AG10803 (cell line): ENCODE data around the gene KRTAP5-9.
A peak's percentile ranks its signal among the peaks of the same experiment; 100 is the strongest.
"Not testable (repeated sequence)": the region's sequence is repeated elsewhere in the genome, so short reads cannot be mapped to it uniquely, and the experiment has no call there.

ENCODE experiments used
- DNase-seq: peaks from one replicate; pipeline ENCODE4 v3.0.0; 2010; ENCODE audit warnings: low read depth
- H3K4me3 ChIP-seq: 2 replicates; pipeline ENCODE4 v1.5.1; 2011; ENCODE audit warnings: mild to moderate bottlenecking, low read length, control low read depth
- TF ChIP-seq, protein P1 (sequence below): conservative IDR thresholded peaks from 2 replicates; pipeline ENCODE4 v1.5.1; 2011; ENCODE audit warnings: mild to moderate bottlenecking, low read length, control low read depth, inconsistent platforms

KRTAP5-9 gene

DNA sequence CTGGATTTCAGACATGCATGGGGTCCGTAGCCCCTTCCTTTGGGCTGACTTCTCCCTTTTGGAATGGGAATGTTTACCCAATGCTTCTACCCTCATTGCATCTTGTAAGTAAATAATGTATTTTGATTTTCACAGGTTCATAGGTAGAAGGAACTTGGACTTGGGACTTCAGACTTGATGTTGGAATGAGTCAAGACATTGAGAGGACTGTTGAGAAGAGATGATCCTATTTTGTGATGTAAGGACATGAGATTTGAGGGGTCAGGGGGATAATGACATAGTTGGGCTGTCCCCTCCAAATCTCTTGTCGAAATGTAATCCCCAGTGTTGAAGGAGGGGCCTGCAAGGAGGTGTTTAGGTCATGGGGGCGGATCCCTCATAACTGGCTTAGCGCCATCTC is 16.2 kb downstream of the KRTAP5-9 start:
- no peak overlapping the region for H3K4me3 ChIP-seq
- TF ChIP-seq, protein P1, sequence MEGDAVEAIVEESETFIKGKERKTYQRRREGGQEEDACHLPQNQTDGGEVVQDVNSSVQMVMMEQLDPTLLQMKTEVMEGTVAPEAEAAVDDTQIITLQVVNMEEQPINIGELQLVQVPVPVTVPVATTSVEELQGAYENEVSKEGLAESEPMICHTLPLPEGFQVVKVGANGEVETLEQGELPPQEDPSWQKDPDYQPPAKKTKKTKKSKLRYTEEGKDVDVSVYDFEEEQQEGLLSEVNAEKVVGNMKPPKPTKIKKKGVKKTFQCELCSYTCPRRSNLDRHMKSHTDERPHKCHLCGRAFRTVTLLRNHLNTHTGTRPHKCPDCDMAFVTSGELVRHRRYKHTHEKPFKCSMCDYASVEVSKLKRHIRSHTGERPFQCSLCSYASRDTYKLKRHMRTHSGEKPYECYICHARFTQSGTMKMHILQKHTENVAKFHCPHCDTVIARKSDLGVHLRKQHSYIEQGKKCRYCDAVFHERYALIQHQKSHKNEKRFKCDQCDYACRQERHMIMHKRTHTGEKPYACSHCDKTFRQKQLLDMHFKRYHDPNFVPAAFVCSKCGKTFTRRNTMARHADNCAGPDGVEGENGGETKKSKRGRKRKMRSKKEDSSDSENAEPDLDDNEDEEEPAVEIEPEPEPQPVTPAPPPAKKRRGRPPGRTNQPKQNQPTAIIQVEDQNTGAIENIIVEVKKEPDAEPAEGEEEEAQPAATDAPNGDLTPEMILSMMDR = no peak
- DNase-seq = no peak

DNA sequence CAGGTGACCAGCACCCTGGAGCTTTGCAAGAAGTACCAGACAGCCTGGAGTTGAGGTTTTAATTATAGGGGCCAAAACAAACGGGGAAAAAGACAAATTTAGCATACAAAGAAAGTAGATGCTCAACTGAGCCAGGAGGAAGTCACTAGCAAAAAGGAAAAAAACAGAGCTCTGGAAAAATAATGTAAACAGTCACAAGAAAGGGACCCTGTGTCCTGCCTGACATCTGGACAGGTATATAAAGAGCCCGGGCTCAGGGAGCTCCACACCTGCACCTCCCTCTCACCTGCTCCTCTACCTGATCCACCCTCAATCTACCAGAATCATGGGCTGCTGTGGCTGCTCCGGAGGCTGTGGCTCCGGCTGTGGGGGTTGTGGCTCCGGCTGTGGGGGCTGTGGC is 17.0 kb downstream of the KRTAP5-9 start, which contains the start of gene KRTAP5-10:
KRTAP5-10 (plus strand) TSS at position 301 of the 400 bp plus-strand sequence; CDS start at position 326, 25 bp downstream.
- TF ChIP-seq, protein P1 = no peak
- no peak for DNase-seq
- H3K4me3 ChIP-seq = no peak within 1 kb of the TSS

DNA sequence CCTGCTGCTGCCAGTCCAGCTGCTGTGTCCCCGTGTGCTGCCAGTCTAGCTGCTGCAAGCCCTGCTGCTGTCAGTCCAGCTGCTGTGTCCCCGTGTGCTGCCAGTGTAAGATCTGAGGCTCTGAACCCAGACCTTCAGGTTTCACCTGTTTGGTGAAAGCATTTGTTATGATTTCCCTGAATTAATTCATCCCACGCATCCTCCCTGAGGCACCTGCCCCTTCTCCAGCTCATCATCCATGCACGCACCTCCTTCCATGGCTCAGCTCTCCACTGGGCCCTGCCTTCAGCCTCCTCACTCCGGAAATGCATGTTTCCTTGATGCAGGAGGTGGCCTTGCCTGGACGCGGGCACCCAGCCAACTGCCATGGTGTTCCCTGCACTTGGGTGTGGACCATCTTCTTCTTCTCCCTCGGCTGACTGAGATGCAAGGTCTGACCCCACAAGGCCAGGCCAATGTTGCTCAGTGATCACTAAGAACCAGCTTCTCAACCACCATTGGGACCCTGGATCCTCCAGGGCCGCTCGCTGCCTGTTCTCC is 17.9 kb downstream of the KRTAP5-9 start:
- TF ChIP-seq, protein P1 = no peak
- no peak for DNase-seq
- no peak overlapping the region for H3K4me3 ChIP-seq

DNA sequence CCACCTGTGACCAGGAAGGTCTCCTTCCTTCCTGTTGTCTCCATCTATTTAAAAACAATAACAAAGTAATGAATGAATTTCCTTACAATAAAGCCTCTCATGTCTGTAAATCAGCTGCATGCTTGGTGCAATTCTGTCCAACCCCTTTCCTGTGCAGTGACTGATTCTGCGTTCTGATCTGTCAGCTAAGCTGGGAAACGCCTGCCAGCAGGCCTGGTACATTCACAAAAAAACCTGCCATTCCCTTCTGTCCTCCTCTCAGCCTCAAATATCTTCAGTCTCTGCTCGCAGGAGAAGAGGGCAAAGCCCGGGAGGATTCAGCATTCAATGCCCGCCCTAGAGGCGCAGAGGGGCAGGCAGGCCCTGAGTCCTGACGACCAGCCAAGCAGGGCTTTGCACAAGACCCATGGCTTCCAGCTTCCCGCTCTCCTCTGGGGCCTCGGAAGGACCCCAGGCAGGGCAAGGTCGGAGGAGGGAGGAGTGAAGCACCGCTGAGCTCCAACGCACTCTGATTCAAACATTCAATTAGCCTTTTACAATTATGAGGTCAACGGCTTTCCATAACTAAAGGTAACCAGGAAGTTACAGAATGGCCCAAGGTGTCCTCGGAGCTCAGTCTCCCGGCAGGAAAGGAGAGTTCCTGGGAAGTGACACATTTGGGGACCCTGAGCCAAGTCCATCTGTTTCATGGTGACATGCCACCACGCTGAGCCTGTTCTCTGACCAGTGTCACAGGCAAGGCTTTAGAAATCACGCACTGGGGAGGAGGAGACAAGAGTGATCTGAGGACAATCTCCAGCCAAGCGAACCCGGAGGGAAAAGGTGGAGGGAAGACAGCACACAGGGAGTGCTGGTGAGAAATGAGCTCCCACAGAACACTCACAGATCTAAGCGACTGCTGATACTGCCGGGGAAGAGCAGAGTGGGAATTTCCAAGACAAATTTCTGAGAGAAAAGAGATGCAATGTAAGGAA is 18.7 kb downstream of the KRTAP5-9 start:
- H3K4me3 ChIP-seq, DNase-seq: not testable (repeated sequence)

DNA sequence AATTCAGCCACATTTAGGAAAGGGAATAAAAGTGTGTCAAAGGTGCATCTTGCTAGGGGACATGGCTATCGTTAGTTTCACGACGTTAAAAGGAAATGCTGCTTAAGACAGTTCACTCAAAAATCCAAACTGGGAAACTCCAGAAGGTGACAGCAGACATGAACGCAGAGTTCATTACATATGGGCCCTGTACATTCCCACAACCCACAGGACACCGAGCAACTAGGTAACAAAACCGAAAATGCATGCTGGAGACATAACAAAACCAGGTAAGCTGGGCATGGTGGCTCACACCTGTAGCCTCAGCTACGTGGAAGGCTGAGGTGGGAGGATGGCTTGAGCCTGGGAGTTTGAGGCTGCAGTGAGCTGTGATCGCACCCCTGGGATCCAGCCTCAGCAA is 19.4 kb downstream of the KRTAP5-9 start:
- not testable (repeated sequence) for H3K4me3 ChIP-seq, DNase-seq

DNA sequence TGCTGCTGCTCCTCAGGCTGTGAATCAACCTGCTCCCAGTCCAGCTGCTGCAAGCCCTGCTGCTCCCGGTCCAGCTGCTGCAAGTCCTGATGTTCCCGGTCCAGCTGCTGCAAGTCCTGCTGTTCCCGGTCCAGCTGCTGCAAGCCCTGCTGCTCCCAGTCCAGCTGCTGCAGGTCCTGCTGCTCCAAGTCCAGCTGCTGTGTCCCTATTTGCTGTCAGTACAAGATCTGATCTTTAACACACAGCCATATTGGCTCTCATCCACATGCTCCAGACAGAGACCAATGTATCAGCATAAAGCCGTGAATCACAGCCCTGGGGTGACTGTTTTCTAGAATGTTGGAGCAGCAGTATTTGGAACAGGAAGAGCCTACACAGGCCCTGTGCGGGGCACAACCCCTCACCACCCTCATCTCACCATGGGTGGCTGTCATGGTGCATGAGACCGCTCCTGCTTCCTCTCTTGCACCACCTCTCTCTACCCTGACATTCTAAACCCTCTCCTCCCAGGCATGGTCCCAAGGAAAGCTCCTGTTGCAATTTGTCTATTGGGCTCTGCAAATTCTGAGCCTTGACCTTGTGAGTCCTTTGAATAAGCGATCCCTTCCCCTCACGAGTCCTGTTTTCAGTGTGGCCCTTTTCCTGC is 20.6 kb downstream of the KRTAP5-9 start:
- TF ChIP-seq, protein P1 = no peak
- no peak overlapping the region for H3K4me3 ChIP-seq
- DNase-seq = peak; percentile 2

DNA sequence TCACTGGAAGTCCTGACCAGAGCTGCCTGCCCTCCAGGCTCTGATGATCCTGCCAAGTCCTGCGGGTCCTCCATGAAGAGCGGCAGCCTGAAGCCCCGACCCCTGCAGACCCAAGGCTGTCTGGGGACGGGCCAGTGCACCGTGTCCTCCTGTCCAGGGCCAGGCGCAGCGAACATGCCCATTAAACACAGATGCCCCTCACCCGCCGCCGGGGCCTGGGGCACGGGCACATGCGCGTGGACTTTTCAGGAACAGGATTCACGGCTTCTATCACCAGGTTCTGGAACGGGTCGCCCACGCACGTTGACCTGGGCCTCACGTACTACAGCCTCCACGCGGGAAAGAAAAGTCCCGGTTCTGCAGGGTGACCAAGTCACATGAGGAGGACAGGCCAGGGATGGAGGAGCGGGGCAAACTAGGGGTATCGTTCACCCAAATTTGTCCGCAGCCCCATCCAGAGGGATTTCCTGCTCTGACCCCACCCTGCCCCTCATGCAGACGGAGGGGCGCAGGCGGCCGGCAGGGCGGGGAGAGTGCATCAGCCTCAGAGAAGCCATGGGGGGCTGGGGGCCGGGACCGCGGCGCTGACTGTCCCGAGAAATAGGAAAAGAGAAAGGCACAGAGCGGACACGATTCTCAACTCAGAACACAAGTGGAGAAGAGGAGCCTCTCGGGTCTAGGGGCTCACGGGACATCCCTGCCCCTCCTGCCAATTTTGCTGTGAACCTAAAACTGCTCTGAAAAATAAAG is 23.1 kb downstream of the KRTAP5-9 start:
- DNase-seq = not testable (repeated sequence)

DNA sequence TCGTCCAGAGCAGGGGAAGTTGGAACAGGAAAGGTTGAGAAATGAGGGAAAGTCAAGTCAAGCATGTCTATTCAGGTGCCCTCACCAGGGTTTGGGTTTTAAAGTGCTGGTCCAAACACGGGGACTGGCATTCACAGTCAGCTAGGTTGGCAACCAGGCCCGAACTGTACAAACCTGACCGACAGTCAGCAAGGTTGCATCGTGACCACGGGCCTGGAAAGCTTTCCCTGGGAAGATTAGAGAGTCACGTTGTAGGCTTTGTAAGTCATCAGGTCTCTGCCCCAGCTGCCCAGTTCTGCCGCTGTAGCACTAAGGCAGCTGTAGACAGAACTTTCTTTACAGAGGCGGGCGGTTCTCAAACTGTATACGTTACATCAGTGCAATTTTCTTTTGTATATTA is 24.6 kb downstream of the KRTAP5-9 start:
- TF ChIP-seq, protein P1 = no peak
- H3K4me3 ChIP-seq = no peak overlapping the region
- no peak for DNase-seq

More for the DNA sequence above, 23.1 kb downstream of the KRTAP5-9 start:
- not testable (repeated sequence) for H3K4me3 ChIP-seq
